Measurements from ENCODE around the gene PCGF5. TPM values are rescaled to one million over a fixed set of nuclear protein-coding genes. Genes with fewer than 3 reads are reported as not detected.

Gene PCGF5
- total and polyA plus RNA-seq, 10 of the 15 experiments (the other 5 are each of a cell fraction or from before 2014, with no cell fraction given) = 33.2 to 79.7 (median 50.7) TPM

GRCh38 chr10:91210435-91210834 is 10.0 kb upstream of the PCGF5 start (continued):
- no peak for TF ChIP-seq E4F1 (IDR thresholded peaks at IDR 0.05; ENCODE audit: borderline replicate concordance, partially characterized antibody)
- TF ChIP-seq ZBTB40 (IDR thresholded peaks at IDR 0.05; ENCODE audit: borderline replicate concordance) = no peak
- peak; percentile 82 for TF ChIP-seq TCF12 (IDR thresholded peaks at IDR 0.05; ENCODE audit: low read depth, low read length)
- TF ChIP-seq TCF3 (IDR thresholded peaks at IDR 0.05; ENCODE audit: borderline replicate concordance, insufficient read depth, low read depth, low read length) = peak; percentile 89

- peaks cover 25% of the 10 kb centered on the region for H3K4me1 ChIP-seq (ENCODE audit: control insufficient read depth, insufficient read depth, low read length)
- POLR2A ChIA-PET = interaction anchor here (0.6 to 1.6 kb wide), 5 partner anchors 9 to 887 kb away, joined by 3 to 6 read pairs (median 6); no protein-coding TSS in a partner anchor
- in situ Hi-C loops (cut with MboI) = no loop called here
- TF ChIP-seq MEF2B (IDR thresholded peaks at IDR 0.05; ENCODE audit: partially characterized antibody, poor library complexity, severe bottlenecking) (no peak), ZZZ3 (IDR thresholded peaks at IDR 0.05; ENCODE audit: control insufficient read depth, insufficient read length, low read depth) (no peak), YBX1 (IDR thresholded peaks at IDR 0.05) (no peak), IRF4 (IDR thresholded peaks at IDR 0.05; ENCODE audit: low read depth, low read length) (no peak), HSF1 (IDR thresholded peaks at IDR 0.05; ENCODE audit: low read depth, low read length) (no peak), RAD51 (IDR thresholded peaks at IDR 0.05) (no peak)
Observed at GRCh38 chr10:91211675-91212074, 8.8 kb upstream of the PCGF5 start.

More at GRCh38 chr10:91211675-91212074, 8.8 kb upstream of the PCGF5 start:
- no peak overlapping the region for H3K9ac ChIP-seq (ENCODE audit: control insufficient read depth, insufficient read depth, low read length)
- 83% methylated on average over 2 of the region's 2 CpGs for WGBS (ENCODE audit: insufficient coverage, insufficient replicate concordance, low lambda C conversion rate, missing lambda C conversion rate)
- H3K4me2 ChIP-seq (ENCODE audit: control insufficient read depth, insufficient read depth) = no peak overlapping the region
- DNase-seq (ENCODE audit: low read depth, low spot score) (no peak), ATAC-seq (no peak), FAIRE-seq (no peak)
- ChIA-PET RAD21 (ENCODE audit: unreplicated experiment) (interaction anchor here (0.9 to 3.2 kb wide), 7 partner anchors 11 to 123 kb away, joined by 3 to 15 read pairs (median 4); no protein-coding TSS in a partner anchor), SMC1A (ENCODE audit: uncharacterized antibody, unreplicated experiment) (interaction anchor here (0.7 to 4.0 kb wide), 11 partner anchors 10 to 211 kb away, joined by 3 to 23 read pairs (median 3); no protein-coding TSS in a partner anchor), CTCF (interaction anchor here (0.9 to 3.7 kb wide), 9 partner anchors 9 to 299 kb away, joined by 3 to 14 read pairs (median 3); no protein-coding TSS in a partner anchor)
- no peak overlapping the region for H3K27ac ChIP-seq (ENCODE audit: control insufficient read depth, insufficient read depth)
- H3K4me3 ChIP-seq = no peak overlapping the region
- intact Hi-C loops (cut with micrococcal nuclease; ENCODE audit: unreplicated experiment) = no loop called here
- H4K20me1 ChIP-seq (ENCODE audit: control insufficient read depth, insufficient read depth) = no peaks in the 10 kb centered on the region
- no peak overlapping the region for H2AFZ ChIP-seq (ENCODE audit: control insufficient read depth, low read depth, low read length)
- peaks cover 18% of the 10 kb centered on the region for H3K79me2 ChIP-seq (ENCODE audit: control insufficient read depth, insufficient read depth, low read length)
- no TSS peak for BruUV-seq (replicated peaks)
- no peaks in the 10 kb centered on the region for H3K9me3 ChIP-seq (replicated peaks; ENCODE audit: control insufficient read depth, insufficient read depth, low read length)
- H3K27me3 ChIP-seq (replicated peaks in 1 of 2; ENCODE audit: control insufficient read depth in 2 of 2, insufficient read depth in 2 of 2, low read length in 1 of 2) = no peaks in the 10 kb centered on the region
- no peaks in the 10 kb centered on the region for H3K36me3 ChIP-seq (ENCODE audit: control insufficient read depth in 2 of 2, insufficient read depth in 2 of 2, low read length in 1 of 2)

All from GM12878 (cell line).